HEK293 (cell line): Measurements from ENCODE around the gene PNMA8A.

Source experiments
- ATF2 ChIP-seq: fragments of 450-650 bp; formaldehyde crosslinking; IDR thresholded peaks from 2 replicates; pipeline ENCODE4 v1.5.1; 2016; ENCODE audit warnings: missing biosample characterization, missing genetic modification characterization, low read depth
- CTCF ChIP-seq: fragments of 450-650 bp; formaldehyde crosslinking; IDR thresholded peaks from 2 replicates; pipeline ENCODE4 v1.5.1; 2016; ENCODE audit warnings: missing biosample characterization, missing genetic modification characterization
- GFI1B ChIP-seq: fragments of 450-650 bp; formaldehyde crosslinking; IDR thresholded peaks from 2 replicates; pipeline ENCODE4 v1.5.1; 2016; ENCODE audit warnings: missing biosample characterization, missing genetic modification characterization
- PBX3 ChIP-seq: sonication (generic); formaldehyde crosslinking; IDR thresholded peaks from 2 replicates; pipeline ENCODE4 v1.8.1; 2022; ENCODE audit warnings: mild to moderate bottlenecking, moderate library complexity, missing genetic modification reagents
- ZBTB44 ChIP-seq: fragments of 450-650 bp; IDR thresholded peaks from 2 replicates; pipeline ENCODE4 v1.5.1; 2018; ENCODE audit warnings: missing biosample characterization, mild to moderate bottlenecking, missing genetic modification characterization
- ZNF146 ChIP-seq: fragments of 450-650 bp; formaldehyde crosslinking; IDR thresholded peaks from 2 replicates; pipeline ENCODE4 v1.5.1; 2016; ENCODE audit warnings: missing biosample characterization, missing genetic modification characterization
- ZNF302 ChIP-seq: fragments of 450-650 bp; formaldehyde crosslinking; IDR thresholded peaks from 2 replicates; pipeline ENCODE4 v1.5.1; 2016; ENCODE audit warnings: missing biosample characterization, missing genetic modification characterization, low read depth
- ZNF311 ChIP-seq: fragments of 450-650 bp; formaldehyde crosslinking; IDR thresholded peaks from 2 replicates; pipeline ENCODE4 v1.5.1; 2017; ENCODE audit warnings: missing biosample characterization, missing genetic modification characterization, borderline replicate concordance
- ZNF324 ChIP-seq: fragments of 450-650 bp; formaldehyde crosslinking; IDR thresholded peaks from 2 replicates; pipeline ENCODE4 v1.5.1; 2016; ENCODE audit warnings: missing biosample characterization, missing genetic modification characterization
- ZNF423 ChIP-seq: fragments of 450-650 bp; formaldehyde crosslinking; IDR thresholded peaks from 2 replicates; pipeline ENCODE4 v1.5.1; 2016; ENCODE audit warnings: missing biosample characterization, missing genetic modification characterization
- ZNF510 ChIP-seq: fragments of 450-650 bp; formaldehyde crosslinking; IDR thresholded peaks from 2 replicates; pipeline ENCODE4 v1.5.1; 2018; ENCODE audit warnings: mild to moderate bottlenecking, missing genetic modification characterization, missing biosample characterization; ENCODE audit not compliant: insufficient replicate concordance
- ZNF76 ChIP-seq: fragments of 450-650 bp; formaldehyde crosslinking; IDR thresholded peaks from 2 replicates; pipeline ENCODE4; 2016; ENCODE audit warnings: low read depth, missing biosample characterization, missing genetic modification characterization, borderline replicate concordance

- no peak for TF ChIP-seq ZNF510 (tag by site-specific recombination)
- TF ChIP-seq ZNF311: no peak
- TF ChIP-seq ZNF76: no peak
- TF ChIP-seq ZBTB44 (tag by site-specific recombination): no peak
- no peak for TF ChIP-seq GFI1B (tag by site-specific recombination)
- no peak for TF ChIP-seq ZNF324
- no peak for TF ChIP-seq CTCF (tag by site-specific recombination)
- no peak for TF ChIP-seq ZNF423 (tag by site-specific recombination)
- no peak for TF ChIP-seq PBX3 (CRISPR knock-in tag)
- no peak for TF ChIP-seq ATF2 (tag by site-specific recombination)
- no peak for TF ChIP-seq ZNF302 (tag by site-specific recombination)
- TF ChIP-seq ZNF146: no peak
Measured at GRCh38 chr19:46447006-46447405, 24.4 kb downstream of the PNMA8A start.
